KBM-7 (cell line): ENCODE measurements around the gene ATRX.
"Not testable (repeated sequence)": the region's sequence is repeated elsewhere in the genome, so short reads cannot be mapped to it uniquely, and the experiment has no call there.

ENCODE experiments used
- DNase-seq: peaks from one replicate; pipeline ENCODE4 v3.0.0-alpha.2; 2015
- in situ Hi-C: fragments of 300-500 bp; cut with MboI; formaldehyde crosslinking; loops from 2 replicates; pipeline ENCODE4 v1.14.3; 2020; ENCODE audit warnings: low sequenced_read_pairs, low pct_unique_long_range_greater_than_20kb, mixed read lengths

ATRX gene

GRCh38 chrX:77785486-77786364 is at the start of gene ATRX:
TSS of gene ATRX (minus strand) at chrX:77786216. CDS start at chrX:77786001, 215 bp downstream.
- DNase-seq, result peak; percentile 92
- in situ Hi-C loops, result no loop called here

GRCh38 chrX:77831544-77831943 is 45.5 kb upstream of the ATRX start:
- in situ Hi-C loops, DNase-seq: not testable (repeated sequence)

- in situ Hi-C loops, DNase-seq: not testable (repeated sequence)
Observed at GRCh38 chrX:77821989-77822388, 36.0 kb upstream of the ATRX start.

GRCh38 chrX:77820091-77820727 is 34.2 kb upstream of the ATRX start:
- in situ Hi-C loops, result no loop called here
- DNase-seq, result no peak

- DNase-seq, result no peak
- in situ Hi-C loops, result no loop called here
Observed at GRCh38 chrX:77814210-77814609, 28.2 kb upstream of the ATRX start.

- in situ Hi-C loops, result no loop called here
- no peak for DNase-seq
Observed at GRCh38 chrX:77802201-77802600, 16.2 kb upstream of the ATRX start.

GRCh38 chrX:77795124-77795523 is 9.1 kb upstream of the ATRX start:
- no peak for DNase-seq
- in situ Hi-C loops, result no loop called here

GRCh38 chrX:77793946-77794345 is 7.9 kb upstream of the ATRX start:
- no peak for DNase-seq
- in situ Hi-C loops, result no loop called here

- in situ Hi-C loops, result no loop called here
- peak; percentile 38 for DNase-seq
Observed at GRCh38 chrX:77788050-77788449, 2.0 kb upstream of the ATRX start.

GRCh38 chrX:77786365-77786680 is 307 bp upstream of the ATRX start:
- in situ Hi-C loops, result no loop called here
- DNase-seq, result no peak

GRCh38 chrX:77779695-77780094 is 6.3 kb downstream of the ATRX start:
- in situ Hi-C loops, result no loop called here
- DNase-seq, result no peak

GRCh38 chrX:77776659-77777058 is 9.4 kb downstream of the ATRX start:
- in situ Hi-C loops, result no loop called here
- DNase-seq, result no peak

GRCh38 chrX:77771601-77772000 is 14.4 kb downstream of the ATRX start:
- in situ Hi-C loops, result no loop called here
- no peak for DNase-seq

- no peak for DNase-seq
- in situ Hi-C loops, result no loop called here
Observed at GRCh38 chrX:77768787-77769186, 17.2 kb downstream of the ATRX start.

- in situ Hi-C loops, DNase-seq: not testable (repeated sequence)
Observed at GRCh38 chrX:77766212-77766611, 19.8 kb downstream of the ATRX start.

- in situ Hi-C loops, result no loop called here
- DNase-seq, result no peak
Observed at GRCh38 chrX:77755561-77755960, 30.5 kb downstream of the ATRX start.

GRCh38 chrX:77753942-77754341 is 32.1 kb downstream of the ATRX start:
- DNase-seq, in situ Hi-C loops: not testable (repeated sequence)

GRCh38 chrX:77749695-77750094 is 36.3 kb downstream of the ATRX start:
- in situ Hi-C loops, result no loop called here
- no peak for DNase-seq

- DNase-seq, result peak; percentile 48
- in situ Hi-C loops, result no loop called here
Observed at GRCh38 chrX:77743720-77744119, 42.3 kb downstream of the ATRX start.

GRCh38 chrX:77742788-77743476 is 43.1 kb downstream of the ATRX start:
- no peak for DNase-seq
- in situ Hi-C loops, result no loop called here
